GM19452 (cell line): ENCODE data around the gene MESP1.
A peak's percentile ranks its signal among the peaks of the same experiment; 100 is the strongest.
"Not testable (repeated sequence)": the region's sequence is repeated elsewhere in the genome, so short reads cannot be mapped to it uniquely, and the experiment has no call there.

Experiments
- ATAC-seq: cut with Tn5 transposase; IDR thresholded peaks from one replicate; pipeline ENCODE4 v1.9.1; 2021; ENCODE audit not compliant: unreplicated experiment

Gene MESP1, protein sequence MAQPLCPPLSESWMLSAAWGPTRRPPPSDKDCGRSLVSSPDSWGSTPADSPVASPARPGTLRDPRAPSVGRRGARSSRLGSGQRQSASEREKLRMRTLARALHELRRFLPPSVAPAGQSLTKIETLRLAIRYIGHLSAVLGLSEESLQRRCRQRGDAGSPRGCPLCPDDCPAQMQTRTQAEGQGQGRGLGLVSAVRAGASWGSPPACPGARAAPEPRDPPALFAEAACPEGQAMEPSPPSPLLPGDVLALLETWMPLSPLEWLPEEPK

GRCh38 chr15:89750560-89751542 is at the start of gene MESP1:
Gene MESP1 (minus strand): TSS chr15:89751249. CDS start chr15:89751231, 18 bp downstream.
- peak; percentile 95 for ATAC-seq

DNA sequence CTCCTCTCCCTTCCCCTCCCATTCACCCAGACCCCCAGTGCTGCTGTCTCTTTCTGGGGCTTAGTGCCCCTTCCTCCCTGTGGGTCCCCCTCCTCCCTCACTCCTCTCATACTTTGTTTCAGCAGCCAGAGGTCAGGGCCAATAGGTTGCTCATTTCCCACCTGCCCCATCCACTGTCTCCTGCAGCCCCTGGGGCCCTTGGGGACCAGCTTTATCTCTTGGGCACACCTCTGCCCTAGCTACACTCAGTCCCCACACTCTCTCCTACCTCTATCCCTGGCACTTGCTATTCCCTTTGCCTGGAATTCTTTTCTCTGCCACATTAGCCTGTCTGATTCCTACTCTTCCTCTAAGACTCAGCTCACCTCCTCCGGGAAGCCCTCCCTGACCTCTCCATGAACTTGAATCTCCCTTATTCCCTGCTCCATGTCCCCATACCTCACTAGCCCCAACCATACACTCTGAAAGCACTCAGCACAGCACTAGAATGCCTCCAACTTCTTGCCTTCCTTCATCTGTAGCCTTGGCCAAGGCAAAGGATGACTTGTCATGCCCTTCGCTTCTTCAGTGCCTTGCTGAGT is 49.0 kb upstream of the MESP1 start:
- no peak for ATAC-seq

- no peak for ATAC-seq
Measured at GRCh38 chr15:89799011-89799911, 48.2 kb upstream of the MESP1 start.

DNA sequence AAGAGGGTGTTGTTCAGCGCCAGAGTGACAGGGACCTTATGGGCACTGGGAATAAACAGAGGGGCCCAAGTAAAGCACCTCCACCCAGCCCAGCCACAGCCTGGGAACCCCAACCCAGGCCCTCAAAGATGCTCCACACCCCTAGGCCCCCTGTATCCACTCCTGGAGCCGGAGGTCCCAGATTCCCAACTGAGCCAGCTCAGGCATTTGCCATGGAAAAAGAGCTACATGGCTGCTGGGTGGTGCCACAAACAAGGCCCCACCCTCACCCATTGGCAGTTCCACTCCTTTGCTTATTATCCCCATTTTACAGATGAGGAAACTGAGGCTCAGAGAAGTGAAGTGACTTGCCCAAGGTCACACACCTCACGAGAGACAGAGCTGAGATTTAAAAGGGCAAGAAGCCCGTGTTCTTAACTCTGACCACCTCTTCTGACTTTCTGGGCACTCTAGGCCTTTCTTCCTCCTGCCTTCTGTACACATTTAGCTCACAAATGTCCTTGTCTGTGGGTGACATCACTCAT is 46.7 kb upstream of the MESP1 start:
- no peak for ATAC-seq

DNA sequence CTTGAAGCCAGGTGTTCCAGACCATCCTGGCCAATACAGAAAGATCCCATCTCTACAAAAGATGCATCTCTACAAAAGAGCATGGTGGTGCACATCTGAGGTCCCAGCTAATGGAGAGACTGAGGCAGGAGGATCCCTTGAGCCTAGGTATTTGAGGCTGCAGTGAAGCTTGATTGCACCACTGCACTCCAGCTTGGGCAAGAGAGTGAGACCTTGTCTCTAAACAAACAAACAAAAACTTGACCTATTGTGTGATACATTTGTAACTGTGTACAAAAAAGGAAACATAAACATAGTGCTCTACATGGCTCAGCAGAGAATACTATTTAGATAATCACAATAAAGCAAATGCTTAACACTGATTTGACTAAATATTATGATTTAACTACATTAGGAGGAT is 44.9 kb upstream of the MESP1 start:
- no peak for ATAC-seq

GRCh38 chr15:89794627-89795241 is 43.7 kb upstream of the MESP1 start:
- ATAC-seq = no peak

DNA sequence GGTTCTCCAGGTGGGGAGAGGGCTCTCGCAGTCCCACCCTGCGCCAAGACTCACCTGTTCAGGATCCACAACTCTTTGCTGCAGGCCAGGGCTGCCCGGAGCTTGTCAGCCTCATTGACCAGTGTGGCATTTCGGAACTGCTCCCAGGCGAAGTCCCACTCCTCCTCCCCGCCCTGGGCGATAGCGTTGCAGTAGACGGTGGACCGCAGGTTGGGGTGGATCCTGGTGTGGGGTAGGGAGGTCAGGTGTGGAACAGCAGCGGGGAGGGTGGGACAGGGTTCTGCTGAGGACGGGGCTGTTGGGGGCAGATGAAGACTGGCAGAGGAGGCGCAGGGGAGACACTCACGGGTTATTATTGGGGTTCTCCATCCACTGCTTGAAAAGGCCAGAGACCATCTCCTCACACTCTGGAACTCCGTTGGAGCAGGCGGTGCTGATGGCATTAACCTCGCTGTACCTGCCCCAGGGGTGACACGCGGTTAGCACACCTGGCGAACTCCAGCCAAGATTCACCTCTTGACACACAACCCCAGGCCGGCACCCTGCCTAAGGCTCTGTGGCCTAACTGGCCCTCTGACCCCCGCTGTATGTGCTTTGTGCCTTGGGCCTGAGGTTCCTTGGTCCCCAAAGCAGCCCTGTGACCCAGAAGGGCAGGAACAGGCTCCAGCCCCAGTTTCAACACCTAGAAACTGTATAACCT is 41.2 kb upstream of the MESP1 start:
- no peak for ATAC-seq

GRCh38 chr15:89790661-89791060 is 39.6 kb upstream of the MESP1 start:
- no peak for ATAC-seq

DNA sequence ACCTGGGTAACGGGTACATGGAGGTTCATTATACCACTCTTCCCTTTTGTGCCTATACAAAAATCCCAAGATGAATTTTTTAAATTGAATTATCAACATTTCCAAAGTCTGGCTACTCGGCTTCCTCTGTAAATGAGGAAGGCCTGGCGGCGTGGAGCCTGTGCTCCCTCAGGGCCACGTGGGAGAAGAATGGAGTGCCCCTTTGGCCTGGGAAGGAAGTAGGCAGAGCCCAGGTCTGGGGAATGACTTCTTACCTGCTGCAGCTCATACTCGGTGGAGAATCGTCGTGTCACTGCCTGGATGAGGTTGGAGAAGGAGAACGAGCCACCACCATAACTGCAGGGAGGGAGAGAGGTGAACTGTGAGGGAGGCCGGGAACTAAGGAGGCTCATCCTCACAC is 39.2 kb upstream of the MESP1 start:
- no peak for ATAC-seq

DNA sequence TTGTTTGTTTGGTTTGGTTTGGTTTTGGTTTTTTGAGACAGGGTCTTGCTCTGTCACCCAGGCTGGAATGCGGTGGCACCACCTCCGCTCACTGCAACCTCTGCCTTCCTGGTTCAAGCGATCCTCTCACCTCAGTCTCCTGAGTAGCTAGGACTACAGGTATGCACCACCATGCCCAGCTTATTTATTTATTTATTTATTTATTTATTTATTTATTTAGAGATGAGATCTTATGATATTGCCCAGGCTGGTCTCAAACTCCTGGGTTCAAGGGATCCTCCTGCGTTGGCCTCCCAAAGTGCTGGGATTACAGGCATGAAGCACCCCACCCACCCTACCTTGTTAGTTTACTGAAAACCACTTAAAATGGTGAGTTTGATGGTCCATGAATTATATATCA is 37.5 kb upstream of the MESP1 start:
- ATAC-seq = not testable (repeated sequence)

DNA sequence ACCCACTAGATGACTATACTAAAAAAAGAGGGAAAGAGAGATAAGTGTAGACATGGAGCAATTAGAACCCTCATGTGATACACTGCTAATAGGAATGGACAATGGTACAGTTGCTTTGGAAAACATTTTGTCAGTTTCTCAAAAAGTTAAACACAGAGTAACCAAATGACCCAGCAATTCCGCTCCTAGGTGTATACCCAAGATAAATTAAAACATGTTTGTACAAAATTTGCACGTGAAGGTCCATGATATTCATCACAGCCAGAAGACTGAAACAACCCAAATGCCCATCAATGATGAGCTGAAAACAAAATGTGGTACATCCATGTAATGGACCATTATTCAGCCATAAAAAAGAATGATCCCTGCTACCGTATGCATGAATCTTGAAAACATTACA is 36.9 kb upstream of the MESP1 start:
- no peak for ATAC-seq

DNA sequence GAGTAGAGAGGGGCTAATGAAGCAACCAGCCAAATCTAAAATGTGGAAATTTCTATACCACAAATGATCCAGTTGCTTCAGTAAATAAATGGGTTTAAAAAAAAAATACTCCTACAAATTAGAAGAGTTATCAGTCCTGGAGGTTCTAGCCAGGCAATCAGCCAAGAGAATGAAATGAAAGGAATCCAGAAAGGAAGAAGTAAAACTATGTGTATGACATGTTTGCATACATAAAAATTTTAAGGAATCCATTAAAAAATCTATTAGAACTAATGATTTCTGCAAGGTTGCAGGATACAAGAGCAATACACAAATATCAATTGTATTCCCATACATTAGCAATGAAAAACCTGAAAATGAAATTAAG is 34.7 kb upstream of the MESP1 start:
- ATAC-seq = no peak

GRCh38 chr15:89785064-89785773 is 34.2 kb upstream of the MESP1 start:
- no peak for ATAC-seq

DNA sequence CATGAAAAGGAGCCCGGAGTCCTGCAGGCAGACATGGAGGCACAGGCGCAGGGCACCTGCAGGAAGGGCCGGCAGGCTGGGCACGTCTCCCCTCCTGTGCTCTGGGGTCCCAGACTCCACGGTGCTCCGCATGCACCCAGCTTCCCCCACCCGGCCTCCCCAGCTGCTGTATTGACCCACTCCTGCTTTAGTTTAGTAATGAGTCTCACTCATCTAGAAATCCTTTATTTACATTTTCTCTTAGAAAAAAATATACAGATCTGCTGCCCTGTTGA is 33.6 kb upstream of the MESP1 start:
- no peak for ATAC-seq

- no peak for ATAC-seq
Measured at GRCh38 chr15:89783861-89784685, 33.0 kb upstream of the MESP1 start.

- no peak for ATAC-seq
Measured at GRCh38 chr15:89783111-89783860, 32.2 kb upstream of the MESP1 start.

DNA sequence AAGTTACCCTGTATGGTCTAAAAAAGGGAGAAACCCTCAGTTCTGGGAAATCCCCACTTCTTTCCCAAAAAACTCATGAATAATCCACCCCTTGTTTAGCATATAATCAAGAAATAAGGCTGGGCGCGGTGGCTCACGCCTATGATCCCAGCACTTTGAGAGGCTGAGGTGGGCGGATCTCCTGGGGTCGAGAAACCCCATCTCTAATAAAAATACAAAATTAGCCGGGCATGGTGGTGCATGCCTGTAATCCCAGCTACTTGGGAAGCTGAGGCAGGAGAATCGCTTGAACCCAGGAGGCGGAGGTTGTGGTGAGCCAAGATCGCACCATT is 31.5 kb upstream of the MESP1 start:
- ATAC-seq = not testable (repeated sequence)
